Measurements from ENCODE around the gene TBC1D8. TPM values are rescaled to one million over a fixed set of nuclear protein-coding genes. Genes with fewer than 3 reads are reported as not detected.

The TBC1D8 gene
- total RNA-seq, 1 donor from 2014 or later = 6.1 TPM

- DNase-seq (ENCODE audit: low spot score in 2 of 2) = no peak
- no peak for FAIRE-seq
Observed at GRCh38 chr2:100963026-100963375, 188.2 kb downstream of the TBC1D8 start.

DNA sequence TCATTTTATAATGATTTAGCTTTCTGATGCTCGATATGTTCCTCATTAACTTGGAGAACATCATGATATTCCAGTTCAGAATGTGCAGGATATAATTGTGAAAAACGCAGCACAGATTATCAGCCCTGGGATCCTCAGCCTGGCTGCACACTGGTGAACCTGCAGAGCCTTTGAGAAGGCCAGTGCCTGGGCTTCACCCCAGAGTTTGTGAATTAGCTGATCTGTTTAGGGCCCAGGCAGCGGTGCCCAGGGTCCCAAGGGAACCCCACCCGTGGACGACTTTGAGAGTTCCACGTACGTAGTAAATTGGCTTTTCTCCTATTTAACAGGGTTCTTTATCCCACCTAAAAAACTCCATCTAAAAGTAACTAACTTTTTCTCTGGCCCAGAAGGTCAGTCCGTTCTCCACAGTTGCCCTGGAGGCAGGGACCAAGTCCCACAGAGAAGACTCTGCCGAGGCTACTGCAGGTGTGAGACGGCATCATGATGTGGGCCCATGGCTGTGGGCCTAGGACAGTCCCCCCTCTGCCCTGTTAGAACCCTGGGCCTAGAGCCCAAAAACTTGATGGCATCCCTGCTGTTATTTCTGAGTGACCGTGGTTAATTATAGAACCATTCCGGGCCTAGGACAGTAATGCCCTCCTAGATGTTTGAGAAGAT is 188.7 kb downstream of the TBC1D8 start:
- DNase-seq (ENCODE audit: low spot score in 2 of 2) = no peak
- no peak for FAIRE-seq

DNA sequence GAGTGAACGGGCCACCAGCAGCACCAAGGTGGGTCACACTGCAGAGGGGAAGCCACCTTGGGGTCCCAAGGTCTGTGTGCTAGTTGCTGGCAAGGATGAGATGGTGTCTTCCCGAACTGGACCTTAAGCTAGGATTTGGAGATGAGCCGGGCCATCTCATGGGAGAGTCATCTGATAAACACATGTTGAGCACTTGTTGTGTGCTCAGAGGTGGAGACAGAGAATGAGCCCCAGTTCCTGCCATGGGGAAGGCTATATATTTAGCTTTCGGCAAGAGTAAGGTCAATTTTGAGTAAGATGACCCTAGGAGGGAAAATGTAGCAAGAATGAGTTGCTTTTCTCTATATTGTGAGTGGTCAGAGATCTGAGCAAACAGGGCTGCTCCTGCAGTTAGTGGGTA is 190.5 kb downstream of the TBC1D8 start:
- FAIRE-seq (no peak), DNase-seq (ENCODE audit: low spot score in 2 of 2) (no peak)

GRCh38 chr2:100959225-100959880 is 191.8 kb downstream of the TBC1D8 start:
- DNase-seq (ENCODE audit: low spot score in 2 of 2) (no peak), FAIRE-seq (no peak)

GRCh38 chr2:100957996-100958653 is 193.1 kb downstream of the TBC1D8 start:
- FAIRE-seq = no peak
- DNase-seq (ENCODE audit: low spot score in 2 of 2) = peak; percentile 19 to 57

Small RNA genes within 50 kb of the gene (small RNA-seq; reads per million reads assigned to genes)
- not detected for gene BBIP1P1

Other genes with a start within 250 kb of the TBC1D8 start
- 954 TPM for gene RPL31, start 149.1 kb downstream of the TBC1D8 start, total RNA-seq
- 14.3 TPM for gene CNOT11, start 101.5 kb upstream of the TBC1D8 start, total RNA-seq
- gene RNF149, start 157.3 kb upstream of the TBC1D8 start, total RNA-seq = 45.2 TPM
- 9.8 TPM for gene CREG2, start 236.1 kb upstream of the TBC1D8 start, total RNA-seq